ENCODE data around the gene TMEM179.

Gene TMEM179

GRCh38 chr14:104596451-104596918, 8.1 kb downstream of the TMEM179 start:
- TF ChIP-seq CTCF (IDR thresholded peaks at IDR 0.05; ENCODE audit: low read depth, low read length) (no peak), MAX (IDR thresholded peaks at IDR 0.05; ENCODE audit: low read depth, low read length) (no peak), MYC (IDR thresholded peaks at IDR 0.05; ENCODE audit: low read depth, low read length) (no peak), POLR2A (IDR thresholded peaks at IDR 0.05; ENCODE audit: extremely low read depth, insufficient read length) (no peak)

GRCh38 chr14:104595911-104596450, 8.6 kb downstream of the TMEM179 start:
- H3K4me3 ChIP-seq (ENCODE audit: low read depth, low read length), result no peak overlapping the region
- TF ChIP-seq POLR2A (IDR thresholded peaks at IDR 0.05; ENCODE audit: extremely low read depth, insufficient read length) (no peak), CTCF (IDR thresholded peaks at IDR 0.05; ENCODE audit: low read depth, low read length) (no peak), MAX (IDR thresholded peaks at IDR 0.05; ENCODE audit: low read depth, low read length) (no peak), MYC (IDR thresholded peaks at IDR 0.05; ENCODE audit: low read depth, low read length) (no peak)
- no peak for DNase-seq (ENCODE audit: low read depth)

More at GRCh38 chr14:104596451-104596918, 8.1 kb downstream of the TMEM179 start:
- no peak overlapping the region for H3K4me3 ChIP-seq (ENCODE audit: low read depth, low read length)
- DNase-seq (ENCODE audit: low read depth), result no peak

- TF ChIP-seq MAX (IDR thresholded peaks at IDR 0.05; ENCODE audit: low read depth, low read length), result no peak
- no peak for TF ChIP-seq CTCF (IDR thresholded peaks at IDR 0.05; ENCODE audit: low read depth, low read length)
- no peak for TF ChIP-seq MYC (IDR thresholded peaks at IDR 0.05; ENCODE audit: low read depth, low read length)
- no peak for TF ChIP-seq POLR2A (IDR thresholded peaks at IDR 0.05; ENCODE audit: extremely low read depth, insufficient read length)
- H3K4me3 ChIP-seq (ENCODE audit: low read depth, low read length), result no peak overlapping the region
- no peak for DNase-seq (ENCODE audit: low read depth)
These were observed 9.4 kb downstream of the TMEM179 start for GRCh38 chr14:104595116-104595675.

GRCh38 chr14:104594310-104595046, 10.1 kb downstream of the TMEM179 start:
- H3K4me3 ChIP-seq (ENCODE audit: low read depth, low read length), result no peak overlapping the region
- TF ChIP-seq MYC (IDR thresholded peaks at IDR 0.05; ENCODE audit: low read depth, low read length) (no peak), MAX (IDR thresholded peaks at IDR 0.05; ENCODE audit: low read depth, low read length) (no peak), POLR2A (IDR thresholded peaks at IDR 0.05; ENCODE audit: extremely low read depth, insufficient read length) (no peak), CTCF (IDR thresholded peaks at IDR 0.05; ENCODE audit: low read depth, low read length) (no peak)
- DNase-seq (ENCODE audit: low read depth), result no peak

- no peak overlapping the region for H3K4me3 ChIP-seq (ENCODE audit: low read depth, low read length)
- no peak for TF ChIP-seq POLR2A (IDR thresholded peaks at IDR 0.05; ENCODE audit: extremely low read depth, insufficient read length)
- TF ChIP-seq MYC (IDR thresholded peaks at IDR 0.05; ENCODE audit: low read depth, low read length), result no peak
- TF ChIP-seq CTCF (IDR thresholded peaks at IDR 0.05; ENCODE audit: low read depth, low read length), result no peak
- DNase-seq (ENCODE audit: low read depth), result no peak
These were observed 10.8 kb downstream of the TMEM179 start for GRCh38 chr14:104593710-104594136.
